ENCODE measurements around the gene BFSP2.

BFSP2 gene

GRCh38 chr3:133424937-133425869, 25.3 kb downstream of the BFSP2 start:
- no peak for DNase-seq

- no peak for DNase-seq
These were observed 26.0 kb downstream of the BFSP2 start for GRCh38 chr3:133425898-133426297.

- DNase-seq = peak; percentile 23
These were observed 26.9 kb downstream of the BFSP2 start for GRCh38 chr3:133426721-133427120.

GRCh38 chr3:133428552-133428951, 28.7 kb downstream of the BFSP2 start:
- no peak for DNase-seq

- DNase-seq = no peak
These were observed 29.2 kb downstream of the BFSP2 start for GRCh38 chr3:133429063-133429462.

GRCh38 chr3:133439563-133439962, 39.7 kb downstream of the BFSP2 start:
- DNase-seq = no peak

GRCh38 chr3:133440652-133441051, 40.8 kb downstream of the BFSP2 start:
- DNase-seq = no peak

- no peak for DNase-seq
These were observed 42.0 kb downstream of the BFSP2 start for GRCh38 chr3:133441867-133442270.

GRCh38 chr3:133442518-133442917, 42.7 kb downstream of the BFSP2 start:
- no peak for DNase-seq

GRCh38 chr3:133443649-133444422, 44.0 kb downstream of the BFSP2 start:
- DNase-seq = no peak

GRCh38 chr3:133444423-133444774, 44.5 kb downstream of the BFSP2 start:
- DNase-seq = no peak

- DNase-seq = no peak
These were observed 45.3 kb downstream of the BFSP2 start for GRCh38 chr3:133445108-133445507.

- DNase-seq = no peak
These were observed 48.1 kb downstream of the BFSP2 start for GRCh38 chr3:133447750-133448477.

GRCh38 chr3:133448478-133449122, 48.7 kb downstream of the BFSP2 start:
- DNase-seq = no peak

GRCh38 chr3:133451309-133451708, 51.5 kb downstream of the BFSP2 start:
- no peak for DNase-seq

- no peak for DNase-seq
These were observed 52.9 kb downstream of the BFSP2 start for GRCh38 chr3:133452641-133453319.

GRCh38 chr3:133453383-133453782, 53.5 kb downstream of the BFSP2 start:
- no peak for DNase-seq

GRCh38 chr3:133455281-133455680, 55.4 kb downstream of the BFSP2 start:
- DNase-seq = no peak

- no peak for DNase-seq
These were observed 56.1 kb downstream of the BFSP2 start for GRCh38 chr3:133455960-133456359.

GRCh38 chr3:133457025-133457424, 57.2 kb downstream of the BFSP2 start:
- no peak for DNase-seq

- DNase-seq = peak; percentile 16
These were observed 57.7 kb downstream of the BFSP2 start for GRCh38 chr3:133457465-133458067.

- no peak for DNase-seq
These were observed 59.5 kb downstream of the BFSP2 start for GRCh38 chr3:133459400-133459799.
